ENCODE results near the gene FNDC10.

Gene FNDC10

DNA sequence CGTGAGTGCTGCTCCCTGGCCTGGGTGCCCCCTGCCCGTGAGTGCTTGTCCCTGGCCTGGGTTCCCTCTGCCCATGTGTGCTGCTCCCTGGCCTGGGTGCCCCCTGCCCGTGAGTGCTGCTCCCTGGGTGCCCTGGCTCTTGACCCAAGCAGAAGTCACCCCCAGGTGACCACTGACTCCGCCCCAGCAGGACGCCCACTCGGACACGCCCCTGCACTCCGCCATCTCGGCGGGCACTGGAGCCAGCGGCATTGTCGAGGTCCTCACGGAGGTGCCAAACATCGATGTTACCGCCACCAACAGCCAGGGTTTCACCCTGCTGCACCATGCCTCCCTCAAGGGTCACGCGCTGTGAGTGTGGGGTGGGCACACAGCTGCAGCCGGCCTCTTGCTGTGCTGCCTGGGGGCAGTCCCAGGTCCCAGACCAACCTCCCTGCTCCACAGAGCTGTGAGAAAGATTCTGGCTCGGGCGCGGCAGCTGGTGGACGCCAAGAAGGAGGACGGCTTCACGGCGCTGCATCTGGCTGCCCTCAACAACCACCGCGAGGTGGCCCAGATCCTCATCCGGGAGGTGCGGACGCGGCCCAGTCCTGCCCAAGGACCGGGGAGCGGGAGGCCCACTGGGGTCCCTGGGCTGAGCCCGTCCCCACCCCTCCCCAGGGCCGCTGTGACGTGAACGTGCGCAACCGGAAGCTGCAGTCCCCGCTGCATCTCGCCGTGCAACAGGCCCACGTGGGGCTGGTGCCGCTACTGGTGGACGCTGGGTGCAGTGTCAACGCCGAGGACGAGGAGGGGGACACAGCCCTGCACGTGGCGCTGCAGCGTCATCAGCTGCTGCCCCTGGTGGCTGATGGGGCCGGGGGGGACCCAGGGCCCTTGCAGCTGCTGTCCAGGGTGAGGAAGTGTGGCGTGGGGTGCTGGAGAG, 28.2 kb upstream of the FNDC10 start:
- no peak for DNase-seq

DNA sequence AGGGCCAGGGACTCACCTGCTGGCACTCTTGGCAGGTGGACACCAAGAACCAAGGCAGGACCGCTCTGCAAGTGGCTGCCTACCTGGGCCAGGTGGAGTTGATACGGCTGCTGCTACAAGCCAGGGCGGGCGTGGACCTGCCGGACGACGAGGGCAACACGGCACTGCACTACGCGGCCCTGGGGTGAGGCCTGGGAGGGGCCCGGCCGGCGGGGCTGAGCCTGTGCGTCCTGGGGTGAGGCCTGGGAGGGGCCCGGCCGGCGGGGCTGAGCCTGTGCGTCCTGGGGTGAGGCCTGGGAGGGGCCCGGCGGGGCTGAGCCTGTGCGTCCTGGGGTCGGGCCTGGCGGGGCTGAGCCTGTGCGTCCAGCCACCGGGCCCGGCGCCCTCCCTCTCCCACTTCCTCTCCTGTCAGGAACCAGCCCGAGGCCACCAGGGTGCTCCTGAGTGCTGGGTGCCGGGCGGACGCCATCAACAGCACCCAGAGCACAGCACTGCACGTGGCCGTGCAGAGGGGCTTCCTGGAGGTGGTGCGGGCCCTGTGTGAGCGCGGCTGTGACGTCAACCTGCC, 27.4 kb upstream of the FNDC10 start:
- DNase-seq, result no peak

DNA sequence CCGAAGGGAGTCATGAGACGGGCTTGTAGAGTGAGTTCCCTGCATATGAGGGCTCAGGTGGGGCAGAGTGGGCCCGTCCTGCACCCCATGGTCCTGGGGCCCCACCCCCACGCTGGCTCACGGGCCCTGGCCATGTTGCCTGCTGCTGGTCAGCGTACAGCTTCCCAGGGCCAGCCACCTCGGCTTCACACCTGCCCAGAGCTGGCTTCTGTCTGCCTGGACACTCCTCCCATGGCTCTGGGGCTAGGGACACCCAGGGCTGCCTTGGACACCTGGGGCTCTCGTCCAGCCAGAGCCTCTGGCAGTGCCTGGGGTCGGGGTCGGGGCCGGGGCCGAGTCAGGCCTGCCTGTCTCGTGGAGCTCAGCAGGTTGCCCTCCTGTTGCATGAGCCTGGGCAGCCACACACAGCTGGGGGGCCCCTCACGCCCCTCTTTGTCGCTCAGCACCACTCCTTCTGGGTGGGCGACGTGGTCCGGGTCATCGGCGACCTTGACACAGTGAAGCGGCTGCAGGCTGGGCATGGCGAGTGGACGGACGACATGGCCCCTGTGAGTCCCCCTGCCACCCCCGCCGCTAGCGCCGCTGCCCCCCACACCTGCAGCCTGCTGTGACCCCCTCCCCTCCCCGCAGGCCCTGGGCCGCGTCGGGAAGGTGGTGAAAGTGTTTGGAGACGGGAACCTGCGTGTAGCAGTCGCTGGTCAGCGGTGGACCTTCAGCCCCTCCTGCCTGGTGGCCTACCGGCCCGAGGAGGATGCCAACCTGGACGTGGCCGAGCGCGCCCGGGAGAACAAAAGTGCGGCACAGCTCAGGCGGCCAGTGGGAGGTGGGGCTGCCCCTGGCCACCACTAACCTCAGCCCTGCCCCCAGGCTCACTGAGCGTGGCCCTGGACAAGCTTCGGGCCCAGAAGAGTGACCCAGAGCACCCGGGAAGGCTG, 26.5 kb upstream of the FNDC10 start:
- DNase-seq, result no peak

DNA sequence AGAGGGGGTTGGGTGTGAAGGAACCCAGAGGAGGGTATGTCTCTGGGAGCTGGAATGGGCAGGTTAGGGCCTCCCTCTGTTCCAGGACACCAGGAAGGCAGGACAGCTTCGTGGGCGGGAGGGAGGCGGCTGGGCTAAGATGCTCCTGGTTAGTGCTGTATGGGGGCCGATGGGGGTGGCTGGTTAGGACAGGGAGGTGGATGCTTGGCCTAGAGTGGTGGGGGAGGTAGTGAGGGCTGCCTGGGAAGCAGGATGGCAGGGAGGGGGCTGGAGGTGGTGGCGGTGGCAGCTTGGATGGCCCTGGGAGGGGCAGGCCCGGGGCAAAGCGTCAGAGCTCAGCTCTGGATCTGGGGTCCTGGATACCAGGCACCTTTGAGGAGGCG, 25.9 kb upstream of the FNDC10 start:
- DNase-seq, result no peak

DNA sequence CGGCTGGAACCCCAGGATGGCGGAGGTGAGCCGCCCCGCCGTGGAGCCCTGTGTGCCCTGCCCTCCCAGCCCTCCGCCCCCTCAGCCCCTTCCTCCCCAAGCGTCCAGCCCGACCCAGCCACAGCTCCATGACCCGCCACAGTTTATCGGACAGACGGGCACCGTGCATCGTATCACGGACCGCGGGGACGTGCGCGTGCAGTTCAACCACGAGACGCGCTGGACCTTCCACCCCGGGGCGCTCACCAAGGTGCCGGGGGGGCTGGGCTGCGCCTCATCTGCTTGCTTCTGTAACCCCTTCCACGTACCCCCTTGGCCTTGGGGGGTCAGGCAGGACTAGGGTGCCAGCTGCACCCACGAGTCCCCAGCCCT, 25.5 kb upstream of the FNDC10 start:
- no peak for DNase-seq

DNA sequence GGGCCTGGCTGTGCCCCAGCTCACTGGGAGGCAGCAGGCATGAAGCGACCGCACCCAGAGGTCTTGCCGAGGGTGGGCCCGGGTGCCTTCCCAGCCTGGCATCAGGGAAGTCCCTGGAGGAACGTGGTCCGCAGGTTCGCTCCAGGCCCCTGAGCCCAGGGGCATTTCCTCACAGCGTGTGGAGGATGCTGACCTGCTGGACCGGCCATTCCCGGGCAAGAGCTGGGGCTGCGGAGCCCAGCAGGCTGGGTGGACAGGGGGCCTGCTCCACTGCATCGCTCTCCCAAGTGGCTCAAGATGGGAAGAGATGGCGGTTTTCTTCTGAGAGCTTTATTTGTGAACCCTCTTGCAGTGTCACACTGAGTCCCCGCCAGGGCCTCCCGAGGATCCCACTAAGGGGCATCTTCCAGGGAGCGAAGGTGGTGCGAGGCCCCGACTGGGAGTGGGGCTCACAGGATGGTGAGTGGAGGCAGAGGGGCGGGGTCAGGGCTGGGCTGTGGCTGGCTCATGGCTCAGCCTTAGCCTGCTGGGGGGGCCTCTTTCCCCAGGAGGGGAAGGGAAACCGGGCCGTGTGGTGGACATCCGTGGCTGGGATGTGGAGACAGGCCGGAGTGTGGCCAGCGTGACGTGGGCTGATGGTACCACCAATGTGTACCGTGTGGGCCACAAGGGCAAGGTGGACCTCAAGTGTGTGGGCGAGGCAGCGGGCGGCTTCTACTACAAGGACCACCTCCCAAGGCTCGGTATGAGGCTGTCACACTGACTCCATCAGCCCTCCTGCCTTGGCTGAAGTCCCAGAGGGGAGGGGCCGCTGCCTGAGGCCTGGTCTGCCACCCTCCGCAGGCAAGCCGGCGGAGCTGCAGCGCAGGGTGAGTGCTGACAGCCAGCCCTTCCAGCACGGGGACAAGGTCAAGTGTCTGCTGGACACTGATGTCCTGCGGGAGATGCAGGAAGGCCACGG, 24.8 kb upstream of the FNDC10 start:
- DNase-seq, result no peak

DNA sequence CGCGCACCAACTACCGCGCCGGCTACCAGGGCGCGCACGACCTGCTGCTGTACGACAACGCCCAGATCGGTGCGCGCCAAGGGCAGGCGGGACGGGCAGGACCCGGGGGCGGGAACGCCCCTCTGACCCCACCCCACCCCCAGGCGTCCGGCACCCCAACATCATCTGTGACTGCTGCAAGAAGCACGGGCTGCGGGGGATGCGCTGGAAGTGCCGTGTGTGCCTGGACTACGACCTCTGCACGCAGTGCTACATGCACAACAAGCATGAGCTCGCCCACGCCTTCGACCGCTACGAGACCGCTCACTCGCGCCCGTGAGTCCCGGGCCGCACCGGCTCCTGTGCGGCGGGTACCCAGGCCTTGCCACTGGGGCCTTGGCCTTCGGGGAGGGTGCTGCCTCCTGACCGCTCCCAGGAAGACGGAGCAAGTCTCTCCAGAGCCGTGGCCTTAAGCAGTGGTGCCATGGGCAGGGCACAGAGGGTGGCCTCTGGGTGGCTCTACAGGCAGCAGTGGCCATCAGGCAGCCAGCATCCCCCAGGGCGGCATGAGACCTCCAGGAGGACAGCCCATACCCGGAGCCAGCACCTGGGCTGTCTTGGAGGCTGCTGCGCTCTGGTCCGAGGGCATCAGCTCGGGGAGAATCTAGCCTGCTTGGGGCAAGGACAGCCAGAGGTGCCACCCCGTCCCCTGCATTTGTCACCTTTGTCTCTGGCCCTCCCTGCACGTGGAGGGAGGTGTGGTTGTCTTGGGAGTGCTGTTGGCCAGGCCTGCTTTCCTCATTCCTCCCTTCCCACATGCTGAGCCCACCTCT, 23.9 kb upstream of the FNDC10 start:
- no peak for DNase-seq

DNA sequence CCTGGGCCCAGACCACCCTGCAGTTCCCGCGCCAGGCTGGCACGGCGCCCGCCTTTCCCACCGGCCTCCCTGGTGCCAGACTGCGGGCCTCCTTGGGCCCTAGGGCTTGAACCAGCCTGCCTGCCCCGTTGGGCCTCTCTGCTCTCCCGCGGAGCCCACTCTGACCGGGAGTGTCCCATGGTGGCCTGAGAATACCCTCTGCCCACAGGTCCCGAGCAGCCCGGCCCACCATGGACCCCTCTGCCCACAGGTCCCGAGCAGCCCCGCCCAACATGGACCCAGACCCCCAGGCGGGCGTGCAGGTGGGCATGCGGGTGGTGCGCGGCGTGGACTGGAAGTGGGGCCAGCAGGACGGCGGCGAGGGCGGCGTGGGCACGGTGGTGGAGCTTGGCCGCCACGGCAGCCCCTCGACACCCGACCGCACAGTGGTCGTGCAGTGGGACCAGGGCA, 23.3 kb upstream of the FNDC10 start:
- no peak for DNase-seq

DNA sequence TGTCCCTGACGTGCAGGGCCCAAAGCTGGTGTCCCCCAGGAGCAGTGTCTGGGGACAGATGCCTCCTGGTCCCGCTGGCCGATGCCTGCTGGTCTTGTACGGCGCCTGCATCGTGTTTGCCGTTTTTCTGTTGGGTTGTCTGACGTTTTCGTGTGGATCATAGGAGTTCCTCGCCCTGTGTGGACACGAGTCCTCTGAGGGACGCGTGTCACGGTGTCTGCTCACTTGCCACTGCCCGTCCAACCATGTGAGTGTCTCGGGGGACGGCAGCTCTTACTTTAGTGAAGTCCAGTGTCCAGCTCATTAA, 22.8 kb upstream of the FNDC10 start:
- DNase-seq, result no peak

DNA sequence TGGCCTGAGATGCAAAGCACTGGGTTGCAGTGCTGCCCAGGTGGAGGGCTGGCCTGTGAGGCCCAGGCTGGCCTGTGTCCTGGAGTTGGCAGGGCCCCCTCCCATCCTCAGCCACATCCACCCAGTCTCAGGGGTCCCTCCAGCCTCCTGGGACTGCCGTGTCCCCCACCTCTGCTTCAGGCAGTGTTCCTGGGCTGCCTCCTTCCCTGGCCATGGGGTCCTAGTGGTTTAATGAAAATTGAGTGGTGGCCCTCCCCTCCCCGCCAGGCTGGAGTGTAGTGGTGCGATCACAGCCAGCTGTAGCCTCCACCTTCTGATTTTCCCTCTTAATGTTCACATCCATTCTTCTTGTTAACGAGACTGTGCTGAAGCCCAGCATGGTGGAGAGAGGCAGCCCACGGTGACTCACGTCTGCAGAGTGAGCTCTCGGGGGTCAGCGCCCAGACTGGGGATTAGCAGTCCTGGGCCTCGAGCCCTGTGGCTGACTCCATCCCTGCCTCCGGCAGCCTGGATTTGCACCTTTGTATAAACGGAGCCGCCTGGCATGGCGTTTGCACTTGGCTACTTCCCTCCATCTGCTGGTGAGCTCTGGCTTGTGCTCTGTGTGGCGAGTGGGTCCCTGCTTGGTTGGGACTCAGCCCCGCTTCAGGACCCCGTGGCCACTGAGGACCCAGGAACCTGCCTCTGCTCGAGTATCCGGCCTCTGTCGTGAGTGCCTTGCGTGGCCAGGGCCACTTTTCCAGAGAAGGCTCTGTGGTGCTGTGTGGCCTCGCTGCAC, 22.3 kb upstream of the FNDC10 start:
- DNase-seq, result no peak

DNA sequence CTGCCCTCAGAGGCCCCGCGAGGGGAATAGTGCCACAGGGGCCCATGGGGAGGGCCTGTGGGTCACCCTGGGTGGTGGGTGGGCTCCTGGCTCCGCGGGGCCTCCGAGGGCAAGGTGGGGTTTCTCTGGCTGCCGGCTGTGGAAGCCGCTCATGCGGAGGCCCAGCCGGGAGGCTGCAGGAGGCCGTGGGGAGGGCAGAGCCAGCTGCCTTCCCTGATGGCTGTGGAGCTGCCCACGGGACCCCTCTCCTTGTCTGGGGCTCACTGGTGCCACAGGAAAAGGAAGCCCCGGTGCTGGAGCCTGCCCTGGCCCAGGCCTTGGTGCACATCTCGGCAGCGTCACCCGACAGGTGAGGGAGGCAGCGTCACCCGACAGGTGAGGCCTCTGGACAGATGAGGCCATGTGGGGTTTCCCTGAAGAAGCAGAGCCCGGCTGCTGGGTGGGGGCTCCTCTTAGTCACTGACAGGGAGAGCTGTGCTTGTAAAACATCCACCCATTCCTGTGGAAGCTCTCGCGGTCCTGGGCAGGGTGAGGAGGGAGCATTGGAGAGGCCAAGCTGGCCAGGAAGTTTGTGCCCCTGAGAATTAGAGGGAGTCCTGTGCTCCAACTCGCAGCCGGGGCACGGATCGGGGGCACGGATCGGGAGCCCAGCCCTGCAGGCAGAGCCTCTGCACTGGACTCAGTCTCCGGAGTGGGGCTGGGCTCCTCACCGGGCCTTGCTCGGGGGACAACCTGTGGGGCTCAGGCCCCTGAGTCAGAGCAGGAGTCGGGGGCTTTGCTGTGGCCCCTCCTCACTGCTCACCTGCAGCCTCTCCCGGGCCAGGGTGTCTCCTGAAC, 21.5 kb upstream of the FNDC10 start:
- DNase-seq, result no peak

DNA sequence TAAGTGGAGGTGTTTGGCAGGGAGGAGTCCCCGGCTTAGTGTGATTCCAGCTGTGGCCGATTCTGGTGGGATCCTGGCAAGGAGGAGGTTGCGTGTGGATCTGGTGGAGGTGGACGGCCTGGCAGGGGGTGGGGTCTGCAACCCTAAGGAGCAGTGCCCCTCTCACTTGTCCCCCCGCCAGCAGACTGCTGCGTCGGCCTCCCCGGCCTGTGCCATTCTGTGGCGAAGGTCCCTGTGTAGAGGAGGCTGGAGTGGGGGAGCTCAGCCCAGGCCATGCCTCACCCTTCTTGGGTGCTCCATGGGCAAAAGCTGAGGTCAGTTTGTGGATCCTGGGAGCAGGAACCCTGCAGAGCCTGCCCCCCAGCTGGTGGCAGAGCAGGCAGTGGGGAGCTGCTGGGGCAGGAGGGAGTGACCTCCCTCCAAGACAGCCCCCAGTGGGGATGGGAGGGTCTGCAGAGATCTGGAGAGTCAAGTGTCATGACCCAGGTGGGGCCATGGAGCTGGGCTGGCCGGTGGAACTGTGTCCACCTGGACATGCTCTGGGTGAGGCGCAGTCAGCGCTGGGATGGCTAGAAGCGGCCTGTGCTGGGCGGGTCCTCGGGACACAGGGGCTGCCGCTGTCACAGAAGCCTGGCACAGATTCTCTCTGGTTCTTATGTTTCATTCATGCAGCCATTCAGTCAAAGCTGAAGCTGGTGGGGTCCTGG, 20.7 kb upstream of the FNDC10 start:
- DNase-seq, result no peak

DNA sequence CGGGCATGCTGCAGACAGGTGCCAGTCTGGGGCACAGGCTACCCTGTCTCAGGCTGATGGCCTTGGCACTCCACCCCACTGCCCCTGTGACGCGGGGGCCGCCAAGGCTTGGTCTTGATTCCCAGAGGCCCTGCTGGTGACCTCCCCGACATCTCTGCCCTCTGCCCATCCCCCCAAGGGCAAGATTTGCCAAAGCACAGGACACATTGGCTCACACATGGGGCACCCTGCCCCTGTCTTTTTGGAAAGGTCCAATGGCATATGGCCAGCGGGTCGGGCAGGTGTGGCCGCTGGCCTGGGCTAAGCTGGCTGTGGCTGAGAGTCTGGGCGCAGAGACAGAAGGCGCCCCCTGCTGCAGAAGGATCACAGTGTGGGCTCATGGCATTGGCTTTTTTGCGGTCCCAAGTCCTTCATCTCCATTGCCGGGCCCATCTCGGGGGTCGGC, 20.0 kb upstream of the FNDC10 start:
- no peak for DNase-seq

DNA sequence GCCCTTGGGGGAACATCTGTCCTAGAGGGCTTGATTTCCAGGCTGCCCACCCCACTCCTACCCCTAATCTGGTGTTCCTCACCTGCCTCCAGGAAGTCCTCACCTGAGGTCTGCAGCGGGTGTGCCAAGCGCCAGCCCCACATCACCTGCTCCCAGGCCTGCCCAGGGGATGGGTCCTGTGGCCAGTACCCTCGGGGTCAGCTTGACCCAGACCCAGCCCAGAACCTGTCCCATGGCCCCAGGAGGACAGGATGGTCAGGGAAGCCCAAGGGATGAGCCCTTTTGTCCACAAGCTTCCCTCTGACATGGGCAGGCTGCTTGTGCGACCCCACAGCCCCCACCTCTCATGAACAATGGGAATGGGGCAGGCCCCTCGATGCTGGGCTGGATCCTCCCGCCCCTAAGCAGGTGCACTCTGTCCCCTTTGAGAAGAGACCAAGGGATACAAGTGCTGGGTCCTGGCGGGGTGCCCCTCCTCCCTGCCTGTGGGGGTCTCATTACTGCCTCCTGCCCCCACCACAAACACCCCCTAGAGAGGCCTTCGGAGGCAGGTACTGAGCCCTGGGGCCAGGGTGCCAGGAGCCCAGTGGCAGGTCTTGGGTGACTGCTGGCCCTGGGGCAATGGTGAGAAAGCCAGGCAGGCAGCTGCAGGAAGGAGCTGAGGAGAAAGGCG, 18.6 kb upstream of the FNDC10 start:
- no peak for DNase-seq

DNA sequence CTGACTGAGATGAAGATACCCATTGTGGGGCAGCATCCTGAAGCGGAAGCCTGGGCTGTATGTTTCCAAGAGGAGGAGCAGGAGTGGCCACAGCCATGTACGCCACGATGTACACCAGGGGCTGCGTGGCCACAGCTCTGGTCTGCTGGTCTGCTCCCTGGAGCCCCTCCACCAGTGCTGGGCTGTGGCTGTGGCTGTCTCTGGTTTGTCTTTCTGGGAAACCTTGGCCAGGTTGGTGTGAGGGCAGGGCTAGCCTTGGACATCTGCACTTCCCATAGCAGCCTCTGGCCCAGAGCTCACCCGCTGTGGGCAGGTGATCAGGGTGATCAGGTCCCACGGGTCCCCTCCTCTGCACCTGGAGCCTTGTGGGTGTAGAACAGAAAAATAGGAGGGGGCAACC, 18.0 kb upstream of the FNDC10 start:
- no peak for DNase-seq

DNA sequence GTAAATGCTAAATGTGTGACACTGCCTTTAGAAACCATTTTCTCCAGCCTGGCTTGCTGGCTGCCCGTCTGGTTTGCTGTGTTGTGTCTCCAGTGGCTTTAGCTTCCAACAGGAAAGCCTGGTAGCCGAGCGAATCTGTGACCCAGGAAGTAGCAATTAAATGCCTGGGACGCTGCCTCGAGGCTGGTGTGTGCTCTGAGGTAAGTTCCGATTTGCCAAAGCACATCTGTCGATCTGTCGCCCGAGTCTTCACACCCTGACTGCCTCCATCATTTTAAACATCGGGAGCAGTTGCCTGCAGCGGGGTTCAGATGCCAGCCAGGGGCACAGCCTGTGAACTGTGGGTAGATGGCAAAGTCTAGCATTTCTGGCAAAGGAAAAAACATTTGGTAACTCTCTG, 17.6 kb upstream of the FNDC10 start:
- DNase-seq, result no peak

DNA sequence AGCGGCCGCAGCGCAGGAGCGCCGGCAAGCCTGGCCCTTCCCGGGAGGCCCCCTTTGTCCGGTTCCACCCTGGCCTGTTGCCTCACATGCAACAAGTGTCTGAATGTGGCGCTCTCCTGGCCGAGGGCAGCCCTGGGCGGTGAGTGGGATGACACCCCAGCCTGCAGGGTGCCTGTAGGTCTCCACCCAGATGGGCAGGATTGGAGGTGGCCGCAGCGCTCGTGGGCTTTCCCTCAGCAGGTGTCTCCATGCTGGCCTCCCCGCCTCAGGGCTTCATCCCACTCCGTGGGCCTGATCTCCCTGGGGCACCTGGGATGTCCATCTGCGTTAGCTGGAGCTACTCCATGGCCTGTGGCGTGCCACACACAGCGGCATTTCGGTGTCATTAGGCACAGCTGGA, 16.9 kb upstream of the FNDC10 start:
- DNase-seq, result no peak

DNA sequence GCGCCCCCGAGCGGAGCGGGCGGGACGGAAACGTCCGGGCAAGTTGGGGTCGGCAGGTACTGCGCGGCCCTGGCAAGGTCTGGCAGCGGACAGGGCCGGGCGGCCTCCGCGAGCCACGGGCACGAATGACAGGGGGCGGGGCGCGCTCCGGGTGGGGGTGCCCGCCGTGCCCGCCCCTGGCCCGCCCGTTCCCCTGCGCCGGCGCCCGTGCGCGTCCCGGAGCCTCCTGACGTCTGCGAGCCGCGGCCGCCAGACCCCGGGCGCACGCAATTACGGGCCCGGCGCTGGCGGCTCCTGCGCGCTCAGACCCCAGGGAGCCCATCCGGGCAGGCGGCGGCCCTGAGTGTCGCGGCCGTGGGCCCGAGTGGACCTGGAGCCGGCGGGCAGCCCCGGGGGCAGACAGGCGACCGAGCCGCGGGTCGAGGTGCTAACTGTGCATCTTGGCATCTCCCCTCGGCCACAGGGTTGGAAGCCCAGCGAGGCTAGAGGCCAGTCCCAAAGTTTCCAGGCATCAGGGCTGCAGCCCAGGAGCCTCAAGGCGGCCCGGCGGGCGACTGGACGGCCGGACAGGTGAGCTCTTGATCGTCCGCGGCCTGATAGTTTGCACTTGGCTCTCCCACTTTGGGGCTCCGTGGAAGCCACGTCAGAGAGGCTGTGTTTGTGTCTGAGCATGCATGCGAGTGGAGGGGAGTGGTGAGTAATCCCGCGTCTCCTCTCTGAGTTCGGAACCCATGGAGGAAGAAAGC, 16.3 kb upstream of the FNDC10 start:
- DNase-seq, result peak; percentile 40
